COR-L47 (cell line): ENCODE data around the gene NOC3L.

ENCODE experiments used
- DNase-seq: peaks from one replicate; lab custom pipeline; 2025; lab: John Stamatoyannopoulos, UW

The NOC3L gene

GRCh38 chr10:94300042-94300441 is 62.7 kb downstream of the NOC3L start:
- DNase-seq, result no peak

DNA sequence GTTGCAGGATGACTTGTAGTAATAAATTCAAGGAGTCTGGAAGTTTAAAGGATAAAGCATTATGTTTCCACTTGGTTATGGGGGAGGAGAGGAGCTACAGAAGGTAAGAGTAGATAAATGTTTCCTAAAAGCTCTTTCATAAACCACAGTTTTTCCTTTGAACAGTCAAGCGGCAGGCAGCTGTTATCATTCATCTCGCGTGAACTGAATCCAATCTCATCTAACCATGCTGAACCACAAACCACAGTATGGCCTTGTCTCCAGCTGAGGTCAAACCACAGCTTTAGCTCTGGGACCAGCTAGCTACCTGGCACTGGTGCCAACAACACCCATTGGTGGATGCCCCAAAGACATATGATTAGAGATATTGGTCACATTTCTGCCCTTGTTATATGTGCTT is 63.3 kb downstream of the NOC3L start:
- DNase-seq, result no peak

DNA sequence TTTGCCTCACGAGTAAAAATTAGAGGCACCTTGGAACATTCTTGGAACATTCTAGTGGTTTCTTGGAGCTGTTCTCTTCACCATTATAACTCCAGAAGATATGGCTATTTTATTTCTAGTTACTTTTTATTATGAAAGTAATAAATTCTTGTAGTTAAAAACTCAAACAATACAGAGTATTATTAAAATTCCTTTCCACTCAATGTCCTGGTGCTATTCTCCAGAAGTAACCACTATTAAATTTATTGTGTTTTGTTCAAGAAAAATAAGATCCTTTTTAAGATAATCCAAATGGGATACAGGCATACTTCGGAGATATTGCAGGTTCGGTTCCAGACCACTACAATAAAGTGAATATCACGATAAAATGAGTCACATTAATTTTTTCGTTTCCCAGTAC is 68.6 kb downstream of the NOC3L start:
- DNase-seq, result no peak

DNA sequence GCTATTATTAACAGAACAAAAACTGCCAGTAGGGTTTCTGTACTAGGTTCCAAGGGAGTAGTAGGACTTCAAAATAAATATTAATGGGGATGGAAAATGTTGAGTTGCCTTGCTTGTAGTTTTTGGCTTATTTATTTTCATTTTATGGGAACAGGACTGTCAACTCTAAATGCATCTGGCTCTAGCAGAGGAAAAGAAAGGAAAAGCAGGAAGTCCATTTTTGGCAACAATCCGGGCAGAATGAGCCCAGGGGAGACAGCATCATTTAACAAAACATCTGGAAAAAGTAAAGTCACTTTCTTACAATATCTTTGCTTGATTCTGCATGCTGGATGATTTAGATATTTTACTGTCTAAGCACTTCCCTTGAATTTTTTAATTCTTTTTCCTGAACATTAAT is 69.4 kb downstream of the NOC3L start:
- no peak for DNase-seq

- no peak for DNase-seq
Measured at GRCh38 chr10:94292434-94293090, 70.2 kb downstream of the NOC3L start.

DNA sequence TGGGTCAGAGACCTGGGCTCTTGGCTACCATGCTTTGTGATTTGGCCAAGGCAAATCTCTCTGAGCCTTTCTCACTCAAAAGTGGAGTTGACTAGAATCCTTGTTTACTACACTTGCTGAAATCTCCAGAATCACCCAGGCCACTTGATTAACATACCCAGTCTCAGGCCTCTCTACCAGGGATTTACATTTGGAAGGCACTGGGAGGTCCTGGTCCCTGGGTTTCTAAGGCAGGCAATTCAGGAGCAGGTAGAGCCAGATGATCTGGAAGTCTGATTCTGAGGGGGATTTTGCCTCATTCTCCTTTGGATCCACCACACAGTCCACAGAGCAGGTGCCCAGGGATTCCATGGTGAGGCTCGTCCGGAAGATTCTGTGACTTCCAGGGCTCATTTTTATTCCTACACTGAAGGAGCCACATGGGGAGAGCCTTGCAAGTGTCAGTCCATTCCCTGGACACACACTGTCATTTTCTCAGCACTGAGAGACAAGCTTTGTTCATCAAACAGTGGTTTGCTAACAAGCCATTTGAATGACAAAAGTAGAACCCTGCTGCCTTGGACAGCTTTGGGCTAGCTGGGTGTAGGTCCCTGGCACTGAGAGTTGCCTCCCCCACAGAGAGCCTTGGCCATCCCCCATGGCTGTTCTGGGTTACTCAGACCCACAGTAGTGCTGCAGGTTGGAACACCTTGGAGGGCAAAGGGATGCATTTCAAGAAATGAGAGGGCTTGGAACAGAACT is 74.2 kb downstream of the NOC3L start:
- DNase-seq, result no peak

DNA sequence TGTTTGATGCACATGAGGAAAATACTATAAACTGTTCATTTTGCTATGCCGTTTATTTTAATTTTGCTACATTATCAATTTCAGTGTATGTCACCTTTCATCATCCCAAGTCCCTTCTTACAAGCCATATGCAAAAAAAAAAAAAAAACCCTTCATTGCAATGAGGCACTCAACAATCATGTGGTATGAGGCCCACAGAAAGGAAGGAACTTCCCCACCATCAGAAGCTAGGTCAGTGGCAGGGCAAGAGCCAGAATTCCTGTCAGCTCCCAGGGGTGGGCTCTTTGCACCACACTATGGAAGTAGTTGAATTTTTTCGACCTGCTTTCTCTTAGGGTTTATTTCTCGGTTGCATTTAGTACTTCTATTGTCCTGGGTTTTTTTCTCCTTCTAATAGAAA is 75.4 kb downstream of the NOC3L start:
- DNase-seq, result no peak

GRCh38 chr10:94286901-94287300 is 75.8 kb downstream of the NOC3L start:
- no peak for DNase-seq

GRCh38 chr10:94285271-94285670 is 77.5 kb downstream of the NOC3L start:
- DNase-seq, result no peak
